ENCODE measurements around the gene PLEKHM3. TPM values are rescaled to one million over a fixed set of nuclear protein-coding genes. Genes with fewer than 3 reads are reported as not detected.

The PLEKHM3 gene
- total and polyA plus RNA-seq, 2 of the 13 experiments (the other 11 are each of a cell fraction or from before 2014, with no cell fraction given) = 4.5 to 4.7 TPM

- no peak for TF ChIP-seq SKIL (CRISPR knock-in tag; IDR thresholded peaks at IDR 0.05; ENCODE audit: borderline replicate concordance)
- TF ChIP-seq, protein P1, sequence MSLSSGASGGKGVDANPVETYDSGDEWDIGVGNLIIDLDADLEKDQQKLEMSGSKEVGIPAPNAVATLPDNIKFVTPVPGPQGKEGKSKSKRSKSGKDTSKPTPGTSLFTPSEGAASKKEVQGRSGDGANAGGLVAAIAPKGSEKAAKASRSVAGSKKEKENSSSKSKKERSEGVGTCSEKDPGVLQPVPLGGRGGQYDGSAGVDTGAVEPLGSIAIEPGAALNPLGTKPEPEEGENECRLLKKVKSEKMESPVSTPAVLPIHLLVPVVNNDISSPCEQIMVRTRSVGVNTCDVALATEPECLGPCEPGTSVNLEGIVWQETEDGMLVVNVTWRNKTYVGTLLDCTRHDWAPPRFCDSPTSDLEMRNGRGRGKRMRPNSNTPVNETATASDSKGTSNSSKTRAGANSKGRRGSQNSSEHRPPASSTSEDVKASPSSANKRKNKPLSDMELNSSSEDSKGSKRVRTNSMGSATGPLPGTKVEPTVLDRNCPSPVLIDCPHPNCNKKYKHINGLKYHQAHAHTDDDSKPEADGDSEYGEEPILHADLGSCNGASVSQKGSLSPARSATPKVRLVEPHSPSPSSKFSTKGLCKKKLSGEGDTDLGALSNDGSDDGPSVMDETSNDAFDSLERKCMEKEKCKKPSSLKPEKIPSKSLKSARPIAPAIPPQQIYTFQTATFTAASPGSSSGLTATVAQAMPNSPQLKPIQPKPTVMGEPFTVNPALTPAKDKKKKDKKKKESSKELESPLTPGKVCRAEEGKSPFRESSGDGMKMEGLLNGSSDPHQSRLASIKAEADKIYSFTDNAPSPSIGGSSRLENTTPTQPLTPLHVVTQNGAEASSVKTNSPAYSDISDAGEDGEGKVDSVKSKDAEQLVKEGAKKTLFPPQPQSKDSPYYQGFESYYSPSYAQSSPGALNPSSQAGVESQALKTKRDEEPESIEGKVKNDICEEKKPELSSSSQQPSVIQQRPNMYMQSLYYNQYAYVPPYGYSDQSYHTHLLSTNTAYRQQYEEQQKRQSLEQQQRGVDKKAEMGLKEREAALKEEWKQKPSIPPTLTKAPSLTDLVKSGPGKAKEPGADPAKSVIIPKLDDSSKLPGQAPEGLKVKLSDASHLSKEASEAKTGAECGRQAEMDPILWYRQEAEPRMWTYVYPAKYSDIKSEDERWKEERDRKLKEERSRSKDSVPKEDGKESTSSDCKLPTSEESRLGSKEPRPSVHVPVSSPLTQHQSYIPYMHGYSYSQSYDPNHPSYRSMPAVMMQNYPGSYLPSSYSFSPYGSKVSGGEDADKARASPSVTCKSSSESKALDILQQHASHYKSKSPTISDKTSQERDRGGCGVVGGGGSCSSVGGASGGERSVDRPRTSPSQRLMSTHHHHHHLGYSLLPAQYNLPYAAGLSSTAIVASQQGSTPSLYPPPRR (CRISPR knock-in tag; IDR thresholded peaks at IDR 0.05; ENCODE audit: borderline replicate concordance) = peak; percentile 68; the same call in 1 of the 2 replicates
- no peak for TF ChIP-seq ZSCAN22 (CRISPR knock-in tag; IDR thresholded peaks at IDR 0.05)
- 0 out of 2 replicates have a peak, but pooled peaks have one; percentile 14 for TF ChIP-seq ZNF343 (CRISPR knock-in tag; IDR thresholded peaks at IDR 0.05)
- peak; percentile 18; the same call in 1 of the 2 replicates for TF ChIP-seq ZNF709 (CRISPR knock-in tag; IDR thresholded peaks at IDR 0.05)
- TF ChIP-seq, protein P2, sequence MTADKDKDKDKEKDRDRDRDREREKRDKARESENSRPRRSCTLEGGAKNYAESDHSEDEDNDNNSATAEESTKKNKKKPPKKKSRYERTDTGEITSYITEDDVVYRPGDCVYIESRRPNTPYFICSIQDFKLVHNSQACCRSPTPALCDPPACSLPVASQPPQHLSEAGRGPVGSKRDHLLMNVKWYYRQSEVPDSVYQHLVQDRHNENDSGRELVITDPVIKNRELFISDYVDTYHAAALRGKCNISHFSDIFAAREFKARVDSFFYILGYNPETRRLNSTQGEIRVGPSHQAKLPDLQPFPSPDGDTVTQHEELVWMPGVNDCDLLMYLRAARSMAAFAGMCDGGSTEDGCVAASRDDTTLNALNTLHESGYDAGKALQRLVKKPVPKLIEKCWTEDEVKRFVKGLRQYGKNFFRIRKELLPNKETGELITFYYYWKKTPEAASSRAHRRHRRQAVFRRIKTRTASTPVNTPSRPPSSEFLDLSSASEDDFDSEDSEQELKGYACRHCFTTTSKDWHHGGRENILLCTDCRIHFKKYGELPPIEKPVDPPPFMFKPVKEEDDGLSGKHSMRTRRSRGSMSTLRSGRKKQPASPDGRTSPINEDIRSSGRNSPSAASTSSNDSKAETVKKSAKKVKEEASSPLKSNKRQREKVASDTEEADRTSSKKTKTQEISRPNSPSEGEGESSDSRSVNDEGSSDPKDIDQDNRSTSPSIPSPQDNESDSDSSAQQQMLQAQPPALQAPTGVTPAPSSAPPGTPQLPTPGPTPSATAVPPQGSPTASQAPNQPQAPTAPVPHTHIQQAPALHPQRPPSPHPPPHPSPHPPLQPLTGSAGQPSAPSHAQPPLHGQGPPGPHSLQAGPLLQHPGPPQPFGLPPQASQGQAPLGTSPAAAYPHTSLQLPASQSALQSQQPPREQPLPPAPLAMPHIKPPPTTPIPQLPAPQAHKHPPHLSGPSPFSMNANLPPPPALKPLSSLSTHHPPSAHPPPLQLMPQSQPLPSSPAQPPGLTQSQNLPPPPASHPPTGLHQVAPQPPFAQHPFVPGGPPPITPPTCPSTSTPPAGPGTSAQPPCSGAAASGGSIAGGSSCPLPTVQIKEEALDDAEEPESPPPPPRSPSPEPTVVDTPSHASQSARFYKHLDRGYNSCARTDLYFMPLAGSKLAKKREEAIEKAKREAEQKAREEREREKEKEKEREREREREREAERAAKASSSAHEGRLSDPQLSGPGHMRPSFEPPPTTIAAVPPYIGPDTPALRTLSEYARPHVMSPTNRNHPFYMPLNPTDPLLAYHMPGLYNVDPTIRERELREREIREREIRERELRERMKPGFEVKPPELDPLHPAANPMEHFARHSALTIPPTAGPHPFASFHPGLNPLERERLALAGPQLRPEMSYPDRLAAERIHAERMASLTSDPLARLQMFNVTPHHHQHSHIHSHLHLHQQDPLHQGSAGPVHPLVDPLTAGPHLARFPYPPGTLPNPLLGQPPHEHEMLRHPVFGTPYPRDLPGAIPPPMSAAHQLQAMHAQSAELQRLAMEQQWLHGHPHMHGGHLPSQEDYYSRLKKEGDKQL (CRISPR knock-in tag; IDR thresholded peaks at IDR 0.05; ENCODE audit: low read depth) = peak; percentile 77; the same call in 1 of the 2 replicates
- peak; percentile 63; the same call in 1 of the 2 replicates for TF ChIP-seq KAT8 (CRISPR knock-in tag; IDR thresholded peaks at IDR 0.05)
- TF ChIP-seq CCDC6 (CRISPR knock-in tag; IDR thresholded peaks at IDR 0.05) = no peak
- TF ChIP-seq ZFX (CRISPR knock-in tag; IDR thresholded peaks at IDR 0.05; ENCODE audit: low read depth) = peak; percentile 84
- TF ChIP-seq ZNF251 (CRISPR knock-in tag; IDR thresholded peaks at IDR 0.05) = no peak
- peak; percentile 58; the same call in 1 of the 2 replicates for TF ChIP-seq KMT2A (CRISPR knock-in tag; IDR thresholded peaks at IDR 0.05)
- TF ChIP-seq ZNF672 (CRISPR knock-in tag; IDR thresholded peaks at IDR 0.05) = no peak
- peak; percentile 75; the same call in 1 of the 2 replicates for TF ChIP-seq TARDBP (CRISPR knock-in tag; IDR thresholded peaks at IDR 0.05)
- peak; percentile 86 for TF ChIP-seq SP5 (CRISPR knock-in tag; IDR thresholded peaks at IDR 0.05; ENCODE audit: borderline replicate concordance, low read depth)
- peak; percentile 35 for TF ChIP-seq ZKSCAN8 (CRISPR knock-in tag; IDR thresholded peaks at IDR 0.05; ENCODE audit: borderline replicate concordance)
- TF ChIP-seq ZNF44 (CRISPR knock-in tag; IDR thresholded peaks at IDR 0.05) = no peak; the same call in 1 of the 2 replicates
- no peak for TF ChIP-seq CHD4 (IDR thresholded peaks at IDR 0.05; ENCODE audit: borderline replicate concordance, low read length)
Observed at GRCh38 chr2:207796585-207797350, 228.6 kb downstream of the PLEKHM3 start (continued).

All from HepG2 (cell line).